Osteoblast (primary cell): Measurements from ENCODE around the gene CDC42SE2. TPM values are rescaled to one million over a fixed set of nuclear protein-coding genes. Genes with fewer than 3 reads are reported as not detected.

Experiments used
- DNase-seq: peaks from one replicate; pipeline ENCODE4 v3.0.0; 2011; ENCODE audit warnings: low spot score, mixed read lengths; ENCODE audit not compliant: insufficient read length; ENCODE audit errors: missing footprints
- H2AFZ ChIP-seq: 2 replicates; pipeline ENCODE4 v1.6.0; 2011; ENCODE audit warnings: mild to moderate bottlenecking, low read length
- H3K27ac ChIP-seq: 2 replicates; pipeline ENCODE4 v1.5.1; 2011; ENCODE audit warnings: mild to moderate bottlenecking, low read depth, low read length, moderate library complexity
- H3K27me3 ChIP-seq: 2 replicates; pipeline ENCODE4 v1.6.0; 2012; ENCODE audit warnings: mild to moderate bottlenecking, control low read depth, inconsistent platforms, low read length, moderate library complexity; ENCODE audit not compliant: insufficient read depth
- H3K36me3 ChIP-seq: 2 replicates; pipeline ENCODE4 v1.5.1; 2011; ENCODE audit warnings: mild to moderate bottlenecking, low read length, control low read depth, moderate library complexity; ENCODE audit not compliant: insufficient read depth
- H3K4me1 ChIP-seq: 2 replicates; pipeline ENCODE4 v1.5.1; 2011; ENCODE audit warnings: mild to moderate bottlenecking, low read length, control low read depth, moderate library complexity; ENCODE audit not compliant: insufficient read depth
- H3K4me2 ChIP-seq: 2 replicates; pipeline ENCODE4 v1.6.0; 2011; ENCODE audit warnings: mild to moderate bottlenecking, low read length; ENCODE audit not compliant: insufficient read depth
- H3K4me3 ChIP-seq: fragments of 200-600 bp; sonication (generic); 3 replicates; pipeline ENCODE4 v1.5.1; 2012; ENCODE audit warnings: mild to moderate bottlenecking, low read length, inconsistent platforms; ENCODE audit not compliant: insufficient read depth
- H3K79me2 ChIP-seq: 2 replicates; pipeline ENCODE4 v1.6.0; 2012; ENCODE audit warnings: mild to moderate bottlenecking, low read length, control low read depth, inconsistent platforms; ENCODE audit not compliant: insufficient read depth
- H3K9me3 ChIP-seq: 2 replicates; pipeline ENCODE4 v1.5.1; 2011; ENCODE audit warnings: low read depth, low read length, control low read depth
- H4K20me1 ChIP-seq: 2 replicates; pipeline ENCODE4 v1.6.0; 2012; ENCODE audit warnings: mild to moderate bottlenecking, low read length, control low read depth; ENCODE audit not compliant: insufficient read depth
- CTCF ChIP-seq: IDR thresholded peaks from 2 replicates; pipeline ENCODE4 v1.5.1; 2011; ENCODE audit warnings: mild to moderate bottlenecking, low read depth, low read length, moderate library complexity; ENCODE audit errors: extremely low read depth
- total RNA-seq: library from RNA; depleted of rRNA; stranded (reverse); fragments of >200 nt; gene quantifications from 2 replicates; pipeline ENCODE4 v1.2.3, GENCODE V29; 2012

CDC42SE2 gene
- total RNA-seq, 1 donor: 22.8 TPM

GRCh38 chr5:131316026-131316425 lies 52.2 kb downstream of the CDC42SE2 start:
- Histone ChIP-seq H3K36me3 (no peaks in the 10 kb centered on the region), H3K79me2 (peaks cover 49% of the 10 kb centered on the region), H3K9me3 (no peaks in the 10 kb centered on the region), H4K20me1 (peaks cover 3% of the 10 kb centered on the region), H2AFZ (no peak overlapping the region), H3K4me2 (no peak overlapping the region), H3K27ac (no peak overlapping the region), H3K4me3 (no peak overlapping the region), H3K27me3 (no peaks in the 10 kb centered on the region), H3K4me1 (no peaks in the 10 kb centered on the region)
- TF ChIP-seq CTCF: no peak
- peak; percentile 73 for DNase-seq

GRCh38 chr5:131316822-131317221 lies 53.0 kb downstream of the CDC42SE2 start:
- H3K4me2 ChIP-seq: no peak overlapping the region
- H3K27ac ChIP-seq: no peak overlapping the region
- no peak overlapping the region for H3K4me3 ChIP-seq
- H3K27me3 ChIP-seq: no peaks in the 10 kb centered on the region
- no peak for TF ChIP-seq CTCF
- H3K4me1 ChIP-seq: no peaks in the 10 kb centered on the region
- H3K79me2 ChIP-seq: peaks cover 54% of the 10 kb centered on the region
- DNase-seq: no peak
- H2AFZ ChIP-seq: no peak overlapping the region
- no peaks in the 10 kb centered on the region for H3K36me3 ChIP-seq
- peaks cover 3% of the 10 kb centered on the region for H4K20me1 ChIP-seq
- H3K9me3 ChIP-seq: no peaks in the 10 kb centered on the region

- no peak for TF ChIP-seq CTCF
- no peak overlapping the region for H3K27ac ChIP-seq
These were observed 54.6 kb downstream of the CDC42SE2 start for GRCh38 chr5:131318455-131318854.

GRCh38 chr5:131321066-131321465 lies 57.2 kb downstream of the CDC42SE2 start:
- Histone ChIP-seq H3K36me3 (no peaks in the 10 kb centered on the region), H3K9me3 (no peaks in the 10 kb centered on the region), H3K4me3 (no peak overlapping the region), H4K20me1 (no peaks in the 10 kb centered on the region), H3K4me1 (no peaks in the 10 kb centered on the region), H2AFZ (no peak overlapping the region), H3K27ac (no peak overlapping the region), H3K27me3 (no peaks in the 10 kb centered on the region), H3K79me2 (peaks cover 56% of the 10 kb centered on the region), H3K4me2 (no peak overlapping the region)
- TF ChIP-seq CTCF: no peak
- no peak for DNase-seq

More at GRCh38 chr5:131318455-131318854, 54.6 kb downstream of the CDC42SE2 start:
- no peak overlapping the region for H3K4me2 ChIP-seq
- no peak overlapping the region for H3K4me3 ChIP-seq
- peaks cover 58% of the 10 kb centered on the region for H3K79me2 ChIP-seq
- H4K20me1 ChIP-seq: peaks cover 1% of the 10 kb centered on the region
- H3K36me3 ChIP-seq: no peaks in the 10 kb centered on the region
- H3K27me3 ChIP-seq: no peaks in the 10 kb centered on the region
- H3K9me3 ChIP-seq: no peaks in the 10 kb centered on the region
- no peaks in the 10 kb centered on the region for H3K4me1 ChIP-seq
- no peak overlapping the region for H2AFZ ChIP-seq
- peak; percentile 18 for DNase-seq
